ENCODE data around the gene ATPAF1. TPM values are rescaled to one million over a fixed set of nuclear protein-coding genes. Genes with fewer than 3 reads are reported as not detected.
A peak's percentile ranks its signal among the peaks of the same experiment; 100 is the strongest.
"Not testable (repeated sequence)": the region's sequence is repeated elsewhere in the genome, so short reads cannot be mapped to it uniquely, and the experiment has no call there.

The ATPAF1 gene
- total and polyA plus RNA-seq, 5 experiments from 2014 or later, result 27.8 to 68.0 (median 66.4) TPM

- DNase-seq (no peak), ATAC-seq (no peak)
- POLR2A ChIA-PET, result interaction anchor here (0.9 to 2.8 kb wide), 2 partner anchors 8 to 21 kb away, joined by 4 to 10 read pairs; no protein-coding TSS in a partner anchor
- peaks cover 6 to 71% (median 17%) of the 10 kb centered on the region in 3 donors for H3K36me3 Mint-ChIP-seq
- no peaks in the 10 kb centered on the region for H3K9me3 Mint-ChIP-seq
- H3K4me1 Mint-ChIP-seq, result peaks cover 13 to 28% (median 26%) of the 10 kb centered on the region in 4 donors
- no peak overlapping the region for H3K4me3 Mint-ChIP-seq
- peak overlapping the region; percentile 82 to 95 (median 90) for H3K27ac Mint-ChIP-seq
- H3K27me3 Mint-ChIP-seq, result no peaks in the 10 kb centered on the region
Observed at GRCh38 chr1:46677339-46677738, 9.2 kb upstream of the ATPAF1 start.

- Mint-ChIP-seq H3K9me3 (no peaks in the 10 kb centered on the region), H3K27ac (peak overlapping the region; percentile 82 to 95 (median 90)), H3K36me3 (peaks cover 0 to 63% (median 13%) of the 10 kb centered on the region in 3 donors), H3K4me3 (peak overlapping the region in 7 of 10 donors; percentile 7 to 75 (median 60)), H3K27me3 (no peaks in the 10 kb centered on the region), H3K4me1 (peaks cover 13 to 28% (median 26%) of the 10 kb centered on the region in 4 donors)
- POLR2A ChIA-PET, result interaction anchor here (0.9 kb wide), 1 partner anchor 22 kb away, joined by 4 read pairs; no protein-coding TSS in a partner anchor
- DNase-seq (no peak), ATAC-seq (no peak)
Observed at GRCh38 chr1:46676531-46676930, 8.4 kb upstream of the ATPAF1 start.

GRCh38 chr1:46675549-46676314 lies 7.6 kb upstream of the ATPAF1 start:
- POLR2A ChIA-PET, result no interaction called here
- Mint-ChIP-seq H3K4me1 (peaks cover 13 to 28% (median 26%) of the 10 kb centered on the region in 4 donors), H3K9me3 (no peaks in the 10 kb centered on the region), H3K4me3 (peak overlapping the region; percentile 7 to 75 (median 46)), H3K27ac (peak overlapping the region; percentile 82 to 95 (median 90)), H3K36me3 (peaks cover 0 to 55% (median 12%) of the 10 kb centered on the region in 3 donors), H3K27me3 (no peaks in the 10 kb centered on the region)
- DNase-seq, result peak in 3 of 10 donors; percentile 23 to 28 (median 28)
- peak; percentile 75 to 81 for ATAC-seq

- H3K4me3 Mint-ChIP-seq, result no peak overlapping the region
- POLR2A ChIA-PET, result interaction anchor here (0.9 kb wide), 1 partner anchor 70 kb away, joined by 3 read pairs; the partner anchor contains the start of gene MKNK1
Observed at GRCh38 chr1:46673749-46674182, 5.6 kb upstream of the ATPAF1 start.

GRCh38 chr1:46672696-46673095 lies 4.5 kb upstream of the ATPAF1 start:
- Mint-ChIP-seq H3K4me3 (no peak overlapping the region), H3K27me3 (no peaks in the 10 kb centered on the region), H3K36me3 (peaks cover 0 to 27% (median 0%) of the 10 kb centered on the region in 3 donors), H3K4me1 (peaks cover 13 to 28% (median 26%) of the 10 kb centered on the region in 4 donors), H3K27ac (peak overlapping the region in 5 of 10 donors; percentile 21 to 88 (median 45)), H3K9me3 (no peaks in the 10 kb centered on the region)
- POLR2A ChIA-PET, result interaction anchor here (0.8 to 1.3 kb wide), 3 partner anchors 10 to 69 kb away, joined by 3 to 6 read pairs (median 5); partner anchors contain the start of gene MKNK1
- DNase-seq, result no peak
- no peak for ATAC-seq

More at GRCh38 chr1:46673749-46674182, 5.6 kb upstream of the ATPAF1 start:
- peaks cover 13 to 28% (median 26%) of the 10 kb centered on the region in 4 donors for H3K4me1 Mint-ChIP-seq
- no peaks in the 10 kb centered on the region for H3K9me3 Mint-ChIP-seq
- peak overlapping the region in 8 of 10 donors; percentile 4 to 93 (median 22) for H3K27ac Mint-ChIP-seq
- DNase-seq, result no peak
- no peaks in the 10 kb centered on the region for H3K27me3 Mint-ChIP-seq
- peaks cover 0 to 37% (median under 1%) of the 10 kb centered on the region in 3 donors for H3K36me3 Mint-ChIP-seq
- no peak for ATAC-seq

GRCh38 chr1:46671554-46671953 lies 3.4 kb upstream of the ATPAF1 start, which contains the start of gene TEX38:
Gene TEX38 (plus strand): TSS chr1:46671854. CDS start chr1:46671935, 81 bp downstream.
- no peak for ATAC-seq
- DNase-seq, result no peak
- POLR2A ChIA-PET, result interaction anchor here (0.7 to 1.3 kb wide), 2 partner anchors 11 to 12 kb away, joined by 5 read pairs; no protein-coding TSS in a partner anchor
- H3K27me3 Mint-ChIP-seq, result no peaks in the 10 kb centered on the region
- H3K9me3 Mint-ChIP-seq, result no peaks in the 10 kb centered on the region
- peaks cover 17 to 30% (median 27%) of the 10 kb centered on the region in 4 donors for H3K4me1 Mint-ChIP-seq
- H3K4me3 Mint-ChIP-seq, result no peak within 1 kb of the TSS
- peaks cover 0 to 16% (median 0%) of the 10 kb centered on the region in 3 donors for H3K36me3 Mint-ChIP-seq
- H3K27ac Mint-ChIP-seq, result peak within 1 kb of the TSS in 5 of 10 donors; percentile 24 to 88 (median 45)

GRCh38 chr1:46670134-46670533 lies 2.0 kb upstream of the ATPAF1 start:
- ATAC-seq (no peak), DNase-seq (no peak)
- POLR2A ChIA-PET, result no interaction called here
- Mint-ChIP-seq H3K27ac (no peak overlapping the region), H3K36me3 (peaks cover 0 to 13% (median under 1%) of the 10 kb centered on the region in 3 donors), H3K4me1 (peaks cover 14 to 29% (median 22%) of the 10 kb centered on the region in 4 donors), H3K9me3 (no peaks in the 10 kb centered on the region), H3K4me3 (no peak overlapping the region), H3K27me3 (no peaks in the 10 kb centered on the region)

GRCh38 chr1:46665983-46666382 lies 2.2 kb downstream of the ATPAF1 start:
- POLR2A ChIA-PET, result interaction anchor here (0.5 kb wide), 1 partner anchor 14 kb away, joined by 3 read pairs; no protein-coding TSS in a partner anchor
- ATAC-seq (no peak), DNase-seq (no peak)
- H3K4me3 Mint-ChIP-seq, result peak overlapping the region in 4 of 10 donors; percentile 81 to 89 (median 86)
- H3K4me1 Mint-ChIP-seq, result peaks cover 17 to 35% (median 20%) of the 10 kb centered on the region in 4 donors
- H3K27me3 Mint-ChIP-seq, result no peaks in the 10 kb centered on the region
- no peaks in the 10 kb centered on the region for H3K9me3 Mint-ChIP-seq
- H3K36me3 Mint-ChIP-seq, result peaks cover 0 to 28% (median 13%) of the 10 kb centered on the region in 3 donors
- peak overlapping the region in 3 of 10 donors; percentile 13 to 80 (median 50) for H3K27ac Mint-ChIP-seq

GRCh38 chr1:46662919-46663318 lies 5.2 kb downstream of the ATPAF1 start:
- peaks cover 17 to 37% (median 21%) of the 10 kb centered on the region in 4 donors for H3K4me1 Mint-ChIP-seq
- H3K36me3 Mint-ChIP-seq, result peaks cover 0 to 50% (median 13%) of the 10 kb centered on the region in 3 donors
- ATAC-seq, DNase-seq, POLR2A ChIA-PET, H3K27me3 Mint-ChIP-seq, H3K9me3 Mint-ChIP-seq, H3K27ac Mint-ChIP-seq, H3K4me3 Mint-ChIP-seq: not testable (repeated sequence)

GRCh38 chr1:46660116-46660515 lies 8.0 kb downstream of the ATPAF1 start:
- ATAC-seq, H3K27me3 Mint-ChIP-seq, H3K27ac Mint-ChIP-seq, H3K4me3 Mint-ChIP-seq, POLR2A ChIA-PET, H3K9me3 Mint-ChIP-seq, DNase-seq: not testable (repeated sequence)
- peaks cover 8 to 72% (median 30%) of the 10 kb centered on the region in 3 donors for H3K36me3 Mint-ChIP-seq
- H3K4me1 Mint-ChIP-seq, result peaks cover 0 to 12% (median 4%) of the 10 kb centered on the region in 4 donors

- no peak for ATAC-seq
- Mint-ChIP-seq H3K9me3 (peaks cover 0 to 6% (median 0%) of the 10 kb centered on the region in 9 donors), H3K36me3 (peaks cover 15 to 71% (median 32%) of the 10 kb centered on the region in 3 donors), H3K27me3 (no peaks in the 10 kb centered on the region), H3K4me3 (no peak overlapping the region), H3K27ac (peak overlapping the region in 1 of 10 donors; percentile 43), H3K4me1 (peaks cover 0 to 5% (median 1%) of the 10 kb centered on the region in 4 donors)
- POLR2A ChIA-PET, result no interaction called here
- no peak for DNase-seq
Observed at GRCh38 chr1:46659307-46659870, 8.8 kb downstream of the ATPAF1 start.

GRCh38 chr1:46657775-46658174 lies 10.4 kb downstream of the ATPAF1 start:
- POLR2A ChIA-PET, result interaction anchor here (0.6 kb wide), 1 partner anchor 125 kb away, joined by 3 read pairs; no protein-coding TSS in a partner anchor
- Mint-ChIP-seq H3K27me3 (no peaks in the 10 kb centered on the region), H3K36me3 (peaks cover 15 to 72% (median 35%) of the 10 kb centered on the region in 3 donors), H3K4me1 (peaks cover 0 to 5% (median 1%) of the 10 kb centered on the region in 4 donors), H3K9me3 (peaks cover 0 to 6% (median 0%) of the 10 kb centered on the region in 9 donors), H3K27ac (no peak overlapping the region), H3K4me3 (no peak overlapping the region)
- ATAC-seq, result no peak
- DNase-seq, result no peak
